Mesodermal cell (in vitro differentiated cells): ENCODE measurements around the gene TRMT112.

Experiments
- H3K27ac ChIP-seq: 2 replicates; pipeline ENCODE4 v1.7.0; 2013; ENCODE audit warnings: mild to moderate bottlenecking, low read depth, low read length, moderate library complexity; ENCODE audit not compliant: severe bottlenecking
- H3K36me3 ChIP-seq: 2 replicates; pipeline ENCODE4 v1.7.1; 2013; ENCODE audit warnings: mild to moderate bottlenecking, low read length, moderate library complexity; ENCODE audit not compliant: control insufficient read depth, insufficient read depth
- H3K4me1 ChIP-seq: one replicate; pipeline ENCODE4 v1.7.1; 2013; ENCODE audit warnings: mild to moderate bottlenecking, low read length; ENCODE audit not compliant: insufficient read depth, control insufficient read depth, poor library complexity, severe bottlenecking
- H3K4me3 ChIP-seq: 2 replicates; pipeline ENCODE4 v1.7.0; 2013; ENCODE audit warnings: low read length, control low read depth, mild to moderate bottlenecking; ENCODE audit not compliant: insufficient read depth, poor library complexity, severe bottlenecking; ENCODE audit errors: extremely low read depth
- H3K9me3 ChIP-seq: 2 replicates; pipeline ENCODE4 v1.7.1; 2013; ENCODE audit warnings: mild to moderate bottlenecking, low read length, moderate library complexity; ENCODE audit not compliant: control insufficient read depth
- WGBS, 2 experiments: methylation state at CpG; one replicate each; pipeline ENCODE4 v1.1.5; 2013; ENCODE audit warnings: missing lambda C conversion rate in 2 of 2; ENCODE audit not compliant: insufficient coverage in 2 of 2; 5-methylcytosine and 5-hydroxymethylcytosine counted together

TRMT112 gene

DNA sequence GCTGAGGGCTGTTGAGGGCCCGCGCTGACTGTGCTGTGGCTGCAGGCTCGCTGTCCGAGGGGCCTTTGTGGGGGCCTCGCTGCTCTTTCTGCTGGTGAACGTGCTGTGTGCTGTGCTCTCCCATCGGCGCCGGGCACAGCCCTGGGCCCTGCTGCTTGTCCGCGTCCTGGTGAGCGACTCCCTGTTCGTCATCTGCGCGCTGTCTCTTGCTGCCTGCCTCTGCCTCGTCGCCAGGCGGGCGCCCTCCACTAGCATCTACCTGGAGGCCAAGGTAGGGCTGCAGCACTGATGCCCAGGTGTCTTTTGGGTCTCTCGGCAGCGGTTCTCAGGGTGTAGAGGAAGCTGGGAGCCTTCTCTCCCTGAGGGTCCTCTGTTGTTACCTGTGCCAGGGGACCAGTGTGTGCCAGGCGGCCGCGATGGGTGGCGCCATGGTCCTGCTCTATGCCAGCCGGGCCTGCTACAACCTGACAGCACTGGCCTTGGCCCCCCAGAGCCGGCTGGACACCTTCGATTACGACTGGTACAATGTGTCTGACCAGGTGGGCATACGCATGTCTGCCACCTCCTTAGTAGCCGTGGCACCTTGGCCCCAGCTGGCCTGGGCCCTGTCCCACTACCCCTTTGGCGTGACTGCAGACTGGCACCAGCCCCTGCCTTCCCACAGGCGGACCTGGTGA, 29.5 kb downstream of the TRMT112 start:
- Histone ChIP-seq H3K4me1 (peaks cover 8% of the 10 kb centered on the region), H3K27ac (no peak overlapping the region), H3K36me3 (peaks cover 4% of the 10 kb centered on the region), H3K9me3 (no peaks in the 10 kb centered on the region), H3K4me3 (no peak overlapping the region)
- 94 to 95% methylated on average over 30 to 33 of the region's 33 CpGs for WGBS, 2 experiments

- H3K36me3 ChIP-seq, result peaks cover 11% of the 10 kb centered on the region
- no peak overlapping the region for H3K27ac ChIP-seq
- WGBS, 2 experiments, result 88 to 93% methylated on average over 8 to 9 of the region's 9 CpGs
- H3K9me3 ChIP-seq, result no peaks in the 10 kb centered on the region
- H3K4me3 ChIP-seq, result no peak overlapping the region
- peaks cover 8% of the 10 kb centered on the region for H3K4me1 ChIP-seq
Observed at GRCh38 chr11:64286801-64287159, 30.6 kb downstream of the TRMT112 start.

- H3K9me3 ChIP-seq, result no peaks in the 10 kb centered on the region
- H3K36me3 ChIP-seq, result peaks cover 11% of the 10 kb centered on the region
- peak overlapping the region; percentile 66 for H3K4me3 ChIP-seq
- H3K27ac ChIP-seq, result no peak overlapping the region
- peaks cover 8% of the 10 kb centered on the region for H3K4me1 ChIP-seq
- WGBS, 2 experiments, result 55 to 81% methylated on average over 16 of the region's 40 CpGs
Observed at GRCh38 chr11:64285885-64286800, 31.2 kb downstream of the TRMT112 start.

- H3K4me1 ChIP-seq, result peaks cover 8% of the 10 kb centered on the region
- peaks cover 11% of the 10 kb centered on the region for H3K36me3 ChIP-seq
- WGBS, 2 experiments, result 1 to 2% methylated on average over 48 to 64 of the region's 102 CpGs
- peak within 1 kb of the TSS; percentile 88 for H3K27ac ChIP-seq
- peak within 1 kb of the TSS; percentile 66 for H3K4me3 ChIP-seq
- no peaks in the 10 kb centered on the region for H3K9me3 ChIP-seq
Observed at GRCh38 chr11:64284962-64285884, 32.1 kb downstream of the TRMT112 start, which contains the start of gene GPR137. Gene GPR137, plus strand, starts transcription at chr11:64285848. Its CDS starts 677 bp downstream, at chr11:64286525.

DNA sequence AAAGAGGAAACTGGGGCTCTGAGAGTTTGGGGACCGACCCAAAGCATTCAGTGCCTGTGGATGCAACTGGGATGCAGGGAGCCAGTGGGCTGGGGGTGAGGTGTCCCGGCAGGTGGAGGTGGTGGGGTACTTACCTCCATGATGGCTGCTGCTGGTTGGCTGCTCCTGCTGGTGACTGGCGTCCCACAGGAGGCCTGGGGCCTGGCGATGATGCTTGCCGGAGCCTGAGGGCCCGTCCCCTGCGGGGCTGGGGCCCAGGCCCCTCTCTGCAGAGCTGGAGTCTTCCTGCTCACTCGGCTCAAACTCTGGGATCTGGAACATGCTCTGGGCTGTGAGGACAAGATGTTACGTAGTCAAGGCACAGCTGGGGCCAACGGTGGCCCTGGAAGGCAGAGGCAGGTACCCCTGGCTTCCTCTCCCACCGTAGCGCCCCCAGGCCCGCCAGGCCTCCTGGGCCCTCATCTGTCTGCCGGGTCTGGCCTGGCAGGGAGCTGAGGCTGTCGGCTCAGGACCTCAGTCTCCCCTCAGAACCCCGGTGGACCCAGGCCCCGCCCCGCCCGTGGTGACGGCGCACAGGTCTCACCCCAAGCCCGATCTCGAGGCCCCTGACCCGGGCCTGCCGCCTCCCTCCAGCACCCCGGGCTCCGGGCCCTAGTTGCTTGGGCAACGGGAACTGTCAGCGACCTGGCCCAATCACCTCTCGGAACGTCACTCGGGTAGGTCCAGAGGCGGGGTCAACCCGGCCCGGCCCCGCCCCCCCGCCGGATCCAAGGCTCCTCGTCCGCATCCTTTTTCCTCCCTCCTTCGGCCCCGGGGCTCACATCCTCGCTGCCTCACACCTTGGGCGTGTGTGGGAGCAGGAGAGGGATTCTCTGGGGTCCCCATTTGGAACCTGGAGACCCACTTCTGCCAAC, 33.1 kb downstream of the TRMT112 start, which contains the start of gene BAD:
Gene BAD (minus strand): TSS at position 618 of the 914 bp plus-strand sequence. CDS start 297 bp downstream, at position 321.
- Histone ChIP-seq H3K4me1 (peaks cover 8% of the 10 kb centered on the region), H3K27ac (peak within 1 kb of the TSS; percentile 88), H3K36me3 (peaks cover 11% of the 10 kb centered on the region), H3K4me3 (peak within 1 kb of the TSS; percentile 66), H3K9me3 (no peaks in the 10 kb centered on the region)
- WGBS, 2 experiments, result 12 to 13% methylated on average over 32 to 39 of the region's 44 CpGs

DNA sequence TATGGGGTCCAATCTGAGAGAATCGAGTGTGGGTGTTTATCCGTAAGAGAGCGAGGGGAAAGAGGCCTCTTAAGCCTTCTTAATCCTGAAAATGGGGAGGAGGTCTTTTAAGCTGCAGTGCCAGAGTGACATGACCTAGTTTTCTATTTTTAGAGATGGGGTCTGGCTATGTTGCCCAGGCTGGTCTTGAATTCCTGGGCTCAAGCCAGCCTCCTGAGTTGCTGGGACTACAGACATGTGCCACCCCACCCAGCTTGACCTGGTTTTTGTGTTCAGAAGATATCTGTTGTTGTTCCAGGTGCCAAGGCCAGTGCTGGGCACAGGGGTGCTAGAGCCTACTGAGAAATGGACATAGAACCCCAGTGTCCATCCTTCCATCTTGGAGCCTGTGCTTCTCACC, 34.3 kb downstream of the TRMT112 start:
- H3K4me1 ChIP-seq, result peaks cover 8% of the 10 kb centered on the region
- H3K9me3 ChIP-seq, result no peaks in the 10 kb centered on the region
- H3K27ac ChIP-seq, result no peak overlapping the region
- 96 to 100% methylated on average over 3 of the region's 3 CpGs for WGBS, 2 experiments
- no peak overlapping the region for H3K4me3 ChIP-seq
- peaks cover 20% of the 10 kb centered on the region for H3K36me3 ChIP-seq

GRCh38 chr11:64281957-64282770, 35.2 kb downstream of the TRMT112 start:
- H3K4me3 ChIP-seq, result no peak overlapping the region
- peaks cover 8% of the 10 kb centered on the region for H3K4me1 ChIP-seq
- no peaks in the 10 kb centered on the region for H3K9me3 ChIP-seq
- H3K36me3 ChIP-seq, result peaks cover 25% of the 10 kb centered on the region
- 89 to 94% methylated on average over 18 of the region's 22 CpGs for WGBS, 2 experiments
- no peak overlapping the region for H3K27ac ChIP-seq

GRCh38 chr11:64278576-64279190, 38.7 kb downstream of the TRMT112 start:
- Histone ChIP-seq H3K27ac (no peak overlapping the region), H3K9me3 (no peaks in the 10 kb centered on the region), H3K36me3 (peaks cover 38% of the 10 kb centered on the region), H3K4me3 (no peak overlapping the region), H3K4me1 (peaks cover 7% of the 10 kb centered on the region)
- 80 to 88% methylated on average over 8 of the region's 8 CpGs for WGBS, 2 experiments
